ENCODE data around the gene ITPKC. TPM values are rescaled to one million over a fixed set of nuclear protein-coding genes. Genes with fewer than 3 reads are reported as not detected.
"Not testable (repeated sequence)": the region's sequence is repeated elsewhere in the genome, so short reads cannot be mapped to it uniquely, and the experiment has no call there.

The ITPKC gene
- polyA plus RNA-seq, 12 donors, result 7.6 to 12.2 (median 9.3) TPM; not detected in 1

- DNase-seq, result no peak
These were observed 46.0 kb downstream of the ITPKC start for GRCh38 chr19:40762754-40763470.

DNA sequence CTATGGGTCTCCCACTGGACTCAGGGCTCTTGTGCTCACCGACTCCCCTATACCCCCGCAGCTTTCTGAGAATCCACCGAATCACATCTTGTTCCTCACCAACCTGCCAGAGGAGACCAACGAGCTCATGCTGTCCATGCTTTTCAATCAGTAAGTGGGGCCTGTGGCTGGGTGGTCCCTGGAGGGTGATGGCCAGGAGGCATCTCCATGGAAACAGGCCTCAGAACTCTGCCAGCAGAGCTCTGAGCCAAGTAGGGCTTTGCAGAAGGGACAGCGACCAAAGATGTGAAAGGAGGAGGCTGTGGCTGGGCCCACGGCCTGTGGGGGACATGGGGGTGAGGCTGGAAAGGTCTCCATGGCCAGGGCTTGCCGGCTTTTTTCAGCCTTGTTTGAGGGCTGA is 46.6 kb downstream of the ITPKC start:
- DNase-seq, result no peak

DNA sequence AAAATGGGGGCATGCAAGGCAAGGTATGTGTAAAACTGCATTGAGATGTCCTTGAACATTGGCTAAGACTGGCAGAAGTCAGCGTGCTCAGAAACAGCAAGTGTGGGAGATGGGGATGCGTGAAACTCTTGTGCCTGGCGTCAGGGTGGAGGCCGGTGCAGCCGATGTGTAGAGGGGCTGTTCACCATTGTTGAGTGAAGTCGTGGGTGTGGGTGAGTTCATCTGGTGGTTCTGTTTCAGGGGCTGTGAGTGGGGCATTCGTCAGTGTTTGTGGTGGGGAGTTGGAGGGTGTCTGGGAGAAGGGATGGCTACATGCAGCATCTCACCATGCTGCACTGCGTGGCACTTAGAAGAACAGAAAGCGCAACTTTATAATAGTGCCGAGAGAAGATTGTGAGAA is 47.1 kb downstream of the ITPKC start:
- no peak for DNase-seq

DNA sequence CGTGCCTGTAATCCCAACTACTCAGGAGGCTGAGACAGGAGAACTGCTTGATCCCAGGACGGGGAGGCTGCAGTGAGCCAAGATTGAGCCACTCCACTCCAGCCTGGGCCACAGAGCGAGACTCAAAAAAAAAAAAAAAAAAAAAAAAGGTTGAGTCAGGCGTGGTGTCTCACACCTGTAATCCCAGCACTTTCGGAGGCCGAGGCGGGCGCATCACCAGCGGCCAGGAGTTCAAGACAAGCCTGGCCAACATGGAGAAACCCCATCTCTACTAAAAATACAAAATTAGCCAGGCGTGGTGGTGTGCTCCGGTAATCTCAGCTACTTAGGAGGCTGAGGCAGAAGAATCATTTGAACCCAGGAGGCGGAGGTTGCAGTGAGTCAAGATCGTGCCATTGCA is 49.5 kb downstream of the ITPKC start:
- not testable (repeated sequence) for DNase-seq

DNA sequence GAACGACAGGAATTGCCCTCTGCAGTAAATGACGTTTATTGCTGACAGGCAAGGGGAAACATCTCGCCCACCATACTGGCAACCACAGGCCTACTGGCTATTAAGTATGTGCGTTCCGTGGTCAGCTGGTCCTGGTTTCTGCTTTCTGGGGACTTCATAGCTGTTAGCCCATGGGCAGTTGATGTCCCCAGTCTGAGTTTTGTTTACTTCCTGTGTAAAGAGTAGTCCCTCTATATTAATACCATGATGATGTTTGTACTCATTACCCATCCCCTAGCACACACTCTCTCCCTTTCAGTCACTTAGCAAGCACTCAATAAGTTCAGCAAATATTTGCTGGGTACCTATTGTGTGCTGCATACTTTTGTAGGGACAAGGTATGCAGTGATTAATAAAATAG is 52.0 kb downstream of the ITPKC start:
- no peak for DNase-seq

DNA sequence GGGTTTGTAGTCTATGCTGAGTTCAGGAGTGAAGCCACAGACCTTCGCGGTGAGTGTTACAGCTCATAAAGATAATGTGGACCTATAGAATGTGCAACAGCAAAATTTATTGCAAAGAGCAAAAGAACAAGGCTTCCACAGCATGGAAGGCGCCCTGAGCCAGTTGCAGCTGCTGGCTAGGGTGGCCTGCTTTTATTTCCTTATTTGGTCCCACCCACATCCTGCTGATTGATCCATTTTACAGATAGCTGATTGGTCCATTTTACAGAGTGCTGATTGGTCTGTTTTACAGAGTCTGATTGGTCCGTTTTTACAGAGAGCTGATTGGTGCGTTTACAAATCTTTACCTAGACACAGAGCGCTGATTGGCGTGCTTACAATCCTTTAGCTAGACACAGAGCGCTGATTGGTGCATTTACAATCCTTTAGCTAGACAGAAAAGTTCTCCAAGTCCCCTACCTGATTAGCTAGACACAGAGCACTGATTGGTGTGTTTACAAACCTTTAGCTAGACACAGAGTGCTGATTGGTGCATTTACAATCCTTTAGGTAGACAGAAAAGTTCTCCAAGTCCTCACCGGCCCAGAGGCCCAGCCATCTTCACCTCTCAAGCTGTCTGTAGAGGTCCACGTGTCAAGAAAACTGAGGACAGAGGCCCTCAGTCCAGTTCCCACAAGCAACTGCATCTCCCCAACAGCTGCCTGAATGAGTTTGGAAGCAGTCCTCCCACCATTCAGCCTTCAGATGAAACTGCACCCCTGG is 54.4 kb downstream of the ITPKC start:
- not testable (repeated sequence) for DNase-seq

DNA sequence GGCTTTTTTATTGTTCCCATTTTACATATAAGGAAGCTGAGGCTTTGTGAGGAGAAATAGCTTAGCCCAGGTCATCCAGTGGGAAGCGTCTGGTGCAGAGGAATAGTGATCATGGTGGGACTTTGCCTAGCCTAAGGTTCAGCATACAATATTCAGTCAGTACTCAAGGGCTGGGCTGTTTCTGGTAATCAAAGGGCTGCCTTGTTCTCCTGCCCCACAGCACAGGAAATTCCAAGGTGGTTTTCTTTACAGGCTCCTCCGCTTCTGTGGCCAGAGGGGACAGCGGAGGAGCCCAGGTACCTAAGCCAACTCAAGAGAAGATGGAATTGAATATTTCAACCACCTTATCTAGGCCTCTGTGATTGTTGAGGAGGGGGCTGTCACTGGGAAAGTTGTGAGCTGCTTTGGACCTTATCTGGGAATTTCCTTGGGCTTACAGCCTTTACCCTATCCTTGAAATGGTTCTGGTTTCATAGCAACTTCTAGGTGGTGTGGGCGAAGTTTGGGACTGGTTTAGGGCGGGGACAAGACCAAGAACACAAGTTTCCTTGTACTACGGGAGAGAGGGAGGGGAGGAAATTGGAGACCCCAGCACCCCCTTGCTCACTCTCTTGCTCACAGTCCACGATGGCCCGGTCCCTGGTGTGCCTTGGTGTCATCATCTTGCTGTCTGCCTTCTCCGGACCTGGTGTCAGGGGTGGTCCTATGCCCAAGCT is 58.2 kb downstream of the ITPKC start, which contains the start of gene MIA:
Gene MIA (plus strand): TSS at position 606 of the 716 bp plus-strand sequence. CDS start 22 bp downstream, at position 628.
- no peak for DNase-seq

DNA sequence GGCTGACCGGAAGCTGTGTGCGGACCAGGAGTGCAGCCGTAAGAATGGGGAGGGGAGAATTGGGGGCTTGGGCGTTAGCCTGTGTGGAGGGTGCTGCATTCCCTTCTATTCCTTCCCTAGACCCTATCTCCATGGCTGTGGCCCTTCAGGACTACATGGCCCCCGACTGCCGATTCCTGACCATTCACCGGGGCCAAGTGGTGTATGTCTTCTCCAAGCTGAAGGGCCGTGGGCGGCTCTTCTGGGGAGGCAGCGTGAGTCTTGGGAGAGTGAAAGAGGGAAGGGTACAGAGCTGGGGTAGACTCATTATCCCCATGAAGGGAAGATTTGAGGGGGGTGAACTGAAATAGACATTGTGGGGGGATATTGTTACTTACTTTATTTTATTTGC is 58.7 kb downstream of the ITPKC start:
- no peak for DNase-seq

DNA sequence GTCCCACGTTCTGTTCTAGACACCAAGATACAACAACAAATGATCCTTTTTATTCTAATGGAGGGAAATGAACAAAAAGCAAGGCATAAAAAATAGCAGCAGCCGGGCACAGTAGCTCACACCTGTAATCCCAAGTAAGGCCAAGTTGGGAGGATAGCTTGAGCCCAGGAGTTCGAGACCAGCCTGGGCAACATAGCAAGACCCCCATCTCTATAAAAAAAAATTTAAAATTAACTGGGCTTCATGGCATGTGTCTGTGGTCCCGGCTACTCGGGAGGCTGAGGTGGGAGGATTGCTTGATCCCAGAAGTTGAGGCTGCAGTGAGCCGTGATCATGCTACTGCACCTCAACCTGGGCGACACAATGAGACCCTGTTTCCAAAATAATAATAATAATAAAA is 59.5 kb downstream of the ITPKC start:
- no peak for DNase-seq

DNA sequence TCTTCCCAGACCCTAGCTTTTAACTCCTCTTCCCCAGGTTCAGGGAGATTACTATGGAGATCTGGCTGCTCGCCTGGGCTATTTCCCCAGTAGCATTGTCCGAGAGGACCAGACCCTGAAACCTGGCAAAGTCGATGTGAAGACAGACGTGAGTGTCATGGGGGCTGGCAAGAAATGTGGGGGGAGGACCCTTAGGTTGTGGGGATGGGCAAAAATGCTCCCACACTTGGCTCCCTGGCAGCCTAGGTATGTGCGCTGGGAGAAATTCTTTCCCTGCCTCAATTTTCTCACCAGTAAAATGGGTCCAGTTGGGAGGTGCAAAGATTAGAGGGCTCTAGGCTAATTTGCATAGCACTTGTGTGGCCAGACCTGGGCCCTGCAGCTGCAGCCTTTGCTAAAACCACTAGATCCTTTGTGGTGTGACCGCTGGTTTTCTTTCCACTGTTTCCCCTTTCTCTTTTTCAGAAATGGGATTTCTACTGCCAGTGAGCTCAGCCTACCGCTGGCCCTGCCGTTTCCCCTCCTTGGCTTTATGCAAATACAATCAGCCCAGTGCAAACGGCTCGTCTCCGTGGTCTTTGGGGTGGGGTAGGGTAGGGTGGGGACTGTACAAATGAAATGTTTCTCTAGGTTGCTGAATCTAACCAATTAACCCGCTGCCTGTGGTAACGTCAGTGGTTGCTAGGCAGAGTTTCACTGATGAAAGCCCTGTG is 60.2 kb downstream of the ITPKC start:
- peak; percentile 95 for DNase-seq

GRCh38 chr19:40777645-40777936 is 60.7 kb downstream of the ITPKC start:
- no peak for DNase-seq

DNA sequence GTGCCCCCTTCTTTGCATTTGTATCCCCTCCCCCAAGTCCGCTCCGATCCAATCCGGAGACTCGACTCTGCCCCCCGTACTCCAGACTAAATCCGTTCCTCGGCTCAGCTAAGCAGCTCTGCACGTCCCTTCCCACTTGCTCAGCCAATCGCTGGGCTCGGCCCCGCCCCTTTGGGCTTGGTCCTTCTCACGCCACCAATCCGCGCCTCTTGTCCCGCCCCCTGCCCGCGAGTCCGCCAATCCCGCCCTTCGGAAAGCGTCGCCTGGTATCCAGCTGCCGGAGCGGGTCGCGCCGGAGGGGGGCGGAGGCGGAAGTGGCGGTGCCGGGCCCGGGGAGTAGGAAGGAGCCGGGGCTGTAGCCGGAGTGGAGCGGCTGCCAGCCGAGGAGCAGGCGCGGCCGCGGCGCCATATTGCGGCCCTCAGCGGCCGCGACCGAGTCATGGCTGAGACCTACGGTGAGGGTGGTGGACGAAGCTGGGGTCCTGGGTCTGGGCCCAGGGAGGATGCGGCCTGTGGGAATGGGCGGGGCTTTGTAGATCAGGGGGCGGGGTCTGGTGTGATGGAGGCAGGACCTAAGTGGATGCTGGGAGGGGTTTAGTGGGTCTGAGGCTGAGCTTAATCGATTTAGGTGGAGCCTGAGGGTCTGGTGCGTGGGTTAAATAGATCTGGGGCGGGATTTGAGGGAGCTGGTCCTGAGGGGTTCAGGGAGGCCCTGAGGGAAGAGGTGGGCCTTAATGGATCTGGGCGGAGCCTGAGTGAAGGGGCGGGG is 61.2 kb downstream of the ITPKC start, which contains the start of gene RAB4B:
Gene RAB4B (plus strand): TSS at position 311 of the 769 bp plus-strand sequence. CDS start 129 bp downstream, at position 440.
- DNase-seq, result peak; percentile 100

DNA sequence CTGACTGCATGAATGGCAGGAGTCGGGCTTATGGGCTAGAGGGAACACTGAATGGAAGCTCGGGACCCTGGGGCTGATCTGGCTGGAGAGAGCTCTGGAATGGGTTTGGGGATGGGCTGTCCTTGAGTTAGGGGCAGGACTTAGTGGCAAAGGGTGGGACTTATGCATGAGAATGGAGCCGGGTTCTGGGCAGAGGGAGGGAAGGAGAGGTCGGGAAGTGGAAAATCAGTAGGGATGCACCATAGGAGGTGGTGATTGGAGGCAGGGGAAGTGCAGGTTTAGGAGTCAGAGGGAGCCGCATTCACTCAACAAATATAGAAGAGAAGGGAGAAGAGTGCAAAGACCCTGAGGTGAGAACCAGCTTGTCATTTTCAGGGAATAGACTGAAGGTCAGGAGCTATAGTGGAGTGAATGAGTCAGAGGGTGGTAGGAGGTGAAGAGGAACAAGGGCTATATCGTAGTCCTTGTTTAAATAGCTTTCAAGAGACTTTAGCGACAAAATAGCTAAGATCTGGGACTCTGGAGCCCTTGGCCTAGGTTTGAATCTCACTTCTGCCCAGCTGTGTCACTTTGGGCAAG is 61.9 kb downstream of the ITPKC start:
- no peak for DNase-seq

DNA sequence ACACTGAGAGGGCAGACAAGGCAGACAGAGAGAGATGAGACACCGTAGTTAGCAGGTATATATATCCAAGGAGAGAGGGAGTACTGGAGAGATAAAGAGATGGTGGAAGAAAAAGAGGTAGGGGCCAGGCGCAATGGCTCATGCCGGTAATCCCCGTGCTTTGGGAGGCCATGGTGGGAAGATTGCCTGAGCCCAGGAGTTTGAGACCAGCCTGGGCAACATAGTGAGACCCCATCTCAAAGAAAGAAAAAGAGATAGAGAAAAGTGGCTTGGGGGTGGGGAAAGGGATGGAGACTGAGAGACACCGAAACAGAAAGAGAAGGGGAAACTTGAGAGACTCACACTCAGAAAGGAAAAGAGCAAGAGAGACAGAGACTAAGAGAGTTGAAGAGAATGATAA is 63.7 kb downstream of the ITPKC start:
- DNase-seq, result no peak

GRCh38 chr19:40781140-40781539 is 64.2 kb downstream of the ITPKC start:
- DNase-seq, result no peak

GRCh38 chr19:40783711-40784110 is 66.8 kb downstream of the ITPKC start:
- DNase-seq, result no peak

- not testable (repeated sequence) for DNase-seq
These were observed 67.2 kb downstream of the ITPKC start for GRCh38 chr19:40784146-40784545.

DNA sequence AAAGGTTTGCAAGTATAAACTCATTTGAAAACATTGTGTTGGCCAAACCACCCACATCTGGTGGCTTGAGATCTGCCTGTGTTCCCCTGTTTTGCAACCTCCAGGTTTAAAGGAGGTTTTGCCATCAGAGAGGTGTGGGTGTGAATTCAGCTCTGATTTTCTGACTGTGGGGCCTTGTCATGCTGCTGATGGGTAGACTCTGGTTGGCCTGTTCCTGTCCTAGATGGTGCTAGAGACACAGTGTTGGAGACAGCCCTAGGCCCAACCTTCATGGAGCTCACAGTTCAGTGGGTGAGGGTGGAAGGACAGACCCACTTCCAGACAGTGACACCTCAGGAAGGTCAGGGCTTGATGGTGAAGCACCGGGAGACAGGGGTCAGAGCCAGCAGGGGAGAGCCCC is 68.6 kb downstream of the ITPKC start:
- no peak for DNase-seq

GRCh38 chr19:40786060-40787037 is 69.4 kb downstream of the ITPKC start:
- DNase-seq, result no peak
